ENCODE measurements around the gene NUP160. TPM values are rescaled to one million over a fixed set of nuclear protein-coding genes. Genes with fewer than 3 reads are reported as not detected.
A peak's percentile ranks its signal among the peaks of the same experiment; 100 is the strongest.
"Not testable (repeated sequence)": the region's sequence is repeated elsewhere in the genome, so short reads cannot be mapped to it uniquely, and the experiment has no call there.

NUP160 gene, protein sequence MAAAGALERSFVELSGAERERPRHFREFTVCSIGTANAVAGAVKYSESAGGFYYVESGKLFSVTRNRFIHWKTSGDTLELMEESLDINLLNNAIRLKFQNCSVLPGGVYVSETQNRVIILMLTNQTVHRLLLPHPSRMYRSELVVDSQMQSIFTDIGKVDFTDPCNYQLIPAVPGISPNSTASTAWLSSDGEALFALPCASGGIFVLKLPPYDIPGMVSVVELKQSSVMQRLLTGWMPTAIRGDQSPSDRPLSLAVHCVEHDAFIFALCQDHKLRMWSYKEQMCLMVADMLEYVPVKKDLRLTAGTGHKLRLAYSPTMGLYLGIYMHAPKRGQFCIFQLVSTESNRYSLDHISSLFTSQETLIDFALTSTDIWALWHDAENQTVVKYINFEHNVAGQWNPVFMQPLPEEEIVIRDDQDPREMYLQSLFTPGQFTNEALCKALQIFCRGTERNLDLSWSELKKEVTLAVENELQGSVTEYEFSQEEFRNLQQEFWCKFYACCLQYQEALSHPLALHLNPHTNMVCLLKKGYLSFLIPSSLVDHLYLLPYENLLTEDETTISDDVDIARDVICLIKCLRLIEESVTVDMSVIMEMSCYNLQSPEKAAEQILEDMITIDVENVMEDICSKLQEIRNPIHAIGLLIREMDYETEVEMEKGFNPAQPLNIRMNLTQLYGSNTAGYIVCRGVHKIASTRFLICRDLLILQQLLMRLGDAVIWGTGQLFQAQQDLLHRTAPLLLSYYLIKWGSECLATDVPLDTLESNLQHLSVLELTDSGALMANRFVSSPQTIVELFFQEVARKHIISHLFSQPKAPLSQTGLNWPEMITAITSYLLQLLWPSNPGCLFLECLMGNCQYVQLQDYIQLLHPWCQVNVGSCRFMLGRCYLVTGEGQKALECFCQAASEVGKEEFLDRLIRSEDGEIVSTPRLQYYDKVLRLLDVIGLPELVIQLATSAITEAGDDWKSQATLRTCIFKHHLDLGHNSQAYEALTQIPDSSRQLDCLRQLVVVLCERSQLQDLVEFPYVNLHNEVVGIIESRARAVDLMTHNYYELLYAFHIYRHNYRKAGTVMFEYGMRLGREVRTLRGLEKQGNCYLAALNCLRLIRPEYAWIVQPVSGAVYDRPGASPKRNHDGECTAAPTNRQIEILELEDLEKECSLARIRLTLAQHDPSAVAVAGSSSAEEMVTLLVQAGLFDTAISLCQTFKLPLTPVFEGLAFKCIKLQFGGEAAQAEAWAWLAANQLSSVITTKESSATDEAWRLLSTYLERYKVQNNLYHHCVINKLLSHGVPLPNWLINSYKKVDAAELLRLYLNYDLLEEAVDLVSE (N-terminal part only)
- 33.1 TPM for total RNA-seq

DNA sequence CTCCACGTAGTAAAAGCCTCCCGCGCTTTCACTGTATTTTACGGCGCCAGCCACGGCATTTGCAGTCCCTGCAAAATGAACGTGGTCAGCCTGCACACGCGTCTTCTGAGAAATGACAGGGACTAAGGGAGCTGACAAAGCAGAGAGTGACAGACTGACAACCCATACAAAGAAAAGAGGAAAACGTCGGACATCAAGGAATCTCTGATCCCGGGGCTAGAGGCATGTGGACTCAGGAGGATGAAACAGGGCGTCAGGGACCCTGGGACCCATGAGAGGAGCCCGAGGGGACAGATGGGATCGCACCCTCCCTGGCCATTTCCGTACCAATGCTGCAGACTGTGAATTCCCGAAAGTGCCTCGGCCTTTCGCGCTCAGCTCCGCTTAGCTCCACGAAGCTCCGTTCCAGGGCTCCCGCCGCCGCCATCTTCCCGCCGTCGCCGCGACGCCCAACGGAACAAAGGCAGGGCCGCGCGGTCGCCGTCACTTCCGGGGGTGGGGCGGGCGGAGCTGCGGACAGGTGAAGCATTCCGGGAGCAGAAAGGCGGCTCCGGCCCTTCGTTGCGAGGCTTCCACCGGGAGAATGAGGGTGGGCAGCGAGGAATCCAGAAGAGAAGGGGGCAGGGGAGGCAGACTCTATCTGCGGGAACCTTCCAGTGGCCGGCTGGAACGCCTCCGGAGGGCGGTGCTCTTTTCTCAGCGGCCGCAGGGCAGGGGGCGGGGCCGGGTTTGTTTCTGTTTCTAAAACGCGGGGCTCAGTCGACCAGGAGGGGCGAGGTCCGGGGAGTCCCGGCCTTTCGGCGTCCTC, at the start of gene NUP160:
Gene NUP160 (minus strand): TSS at position 459 of the 808 bp plus-strand sequence. CDS start 32 bp downstream, at position 427.
- peak within 1 kb of the TSS; percentile 89 for H3K4me3 ChIP-seq (ENCODE audit: low read length)
- no peaks in the 10 kb centered on the region for H3K9me3 ChIP-seq (ENCODE audit: low read depth, low read length)
- peaks cover 73% of the 10 kb centered on the region for H3K4me1 ChIP-seq (ENCODE audit: insufficient read depth, low read length)
- no peaks in the 10 kb centered on the region for H3K27me3 ChIP-seq (ENCODE audit: insufficient read depth, low read length)

DNA sequence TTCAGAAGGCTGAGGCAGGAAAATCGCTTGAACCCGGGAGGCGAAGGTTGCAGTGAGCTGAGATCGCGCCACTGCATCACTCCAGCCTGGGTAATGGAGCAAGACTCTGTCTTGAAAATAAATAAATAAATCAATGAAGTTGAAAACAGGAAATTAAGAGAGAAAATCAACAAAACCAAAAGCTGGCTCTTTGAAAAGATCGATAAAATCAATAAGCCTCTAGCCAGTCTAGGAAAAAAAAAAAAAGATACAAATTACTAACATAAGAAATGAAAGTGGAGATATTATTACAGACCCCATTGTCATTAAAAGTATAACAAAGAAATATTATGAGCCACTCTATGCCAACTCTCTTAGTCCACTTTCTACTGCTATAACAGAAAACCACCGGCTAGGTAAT, 48.0 kb upstream of the NUP160 start:
- no peaks in the 10 kb centered on the region for H3K27me3 ChIP-seq (ENCODE audit: insufficient read depth, low read length)
- no peaks in the 10 kb centered on the region for H3K9me3 ChIP-seq (ENCODE audit: low read depth, low read length)
- peaks cover 12% of the 10 kb centered on the region for H3K4me1 ChIP-seq (ENCODE audit: insufficient read depth, low read length)
- no peak overlapping the region for H3K4me3 ChIP-seq (ENCODE audit: low read length)

DNA sequence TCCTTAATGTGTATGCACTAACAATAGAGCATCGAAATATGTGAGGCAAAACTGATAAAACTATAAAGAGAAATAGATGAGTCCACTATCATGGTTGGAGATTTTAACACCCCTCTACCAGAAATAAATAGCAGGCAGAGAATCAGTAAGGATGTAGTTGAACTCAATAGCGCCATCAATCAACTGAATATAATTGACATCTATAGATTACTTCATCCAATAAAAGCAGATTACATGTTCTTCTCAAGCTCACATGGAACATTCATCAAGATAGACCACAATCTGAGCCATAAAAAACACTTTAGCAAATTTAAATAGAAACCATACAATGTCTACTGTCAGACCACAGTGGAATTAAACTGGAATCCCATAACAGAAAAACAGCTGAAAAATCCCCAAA, 46.9 kb upstream of the NUP160 start:
- Histone ChIP-seq H3K4me1 (ENCODE audit: insufficient read depth, low read length) (peaks cover 8% of the 10 kb centered on the region), H3K27me3 (ENCODE audit: insufficient read depth, low read length) (no peaks in the 10 kb centered on the region), H3K9me3 (ENCODE audit: low read depth, low read length) (no peaks in the 10 kb centered on the region), H3K4me3 (ENCODE audit: low read length) (no peak overlapping the region)

DNA sequence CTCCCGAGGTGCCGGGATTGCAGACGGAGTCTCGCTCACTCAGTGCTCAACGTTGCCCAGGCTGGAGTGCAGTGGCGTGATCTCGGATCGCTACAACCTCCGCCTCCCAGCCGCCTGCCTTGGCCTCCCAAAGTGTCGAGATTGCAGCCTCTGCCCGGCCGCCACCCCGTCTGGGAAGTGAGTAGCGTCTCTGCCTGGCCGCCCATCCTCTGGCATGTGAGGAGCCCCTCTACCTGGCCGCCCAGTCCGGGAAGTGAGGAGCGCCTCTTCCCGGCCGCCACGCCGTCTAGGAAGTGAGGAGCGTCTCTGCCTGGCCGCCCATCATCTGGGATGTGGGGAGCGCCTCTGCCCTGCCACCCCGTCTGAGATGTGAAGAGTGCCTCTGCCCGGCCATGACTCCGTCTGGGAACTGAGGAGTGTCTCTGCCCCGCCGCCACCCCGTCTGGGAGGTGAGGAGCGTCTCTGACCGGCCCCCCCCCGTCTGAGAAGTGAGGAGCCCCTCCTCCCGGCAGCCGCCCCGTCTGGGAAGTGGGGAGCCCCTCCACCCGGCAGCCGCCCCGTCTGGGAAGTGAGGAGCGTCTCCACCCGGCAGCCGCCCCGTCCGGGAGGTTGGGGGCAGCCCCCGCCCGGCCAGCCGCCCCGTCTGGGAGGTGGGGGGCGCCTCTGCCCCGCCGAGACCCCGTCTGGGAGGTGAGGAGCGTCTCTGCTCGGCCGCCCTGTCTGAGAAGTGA, 44.6 kb upstream of the NUP160 start:
- H3K4me3 ChIP-seq (ENCODE audit: low read length); H3K4me1 ChIP-seq (ENCODE audit: insufficient read depth, low read length); H3K27me3 ChIP-seq (ENCODE audit: insufficient read depth, low read length): not testable (repeated sequence)

DNA sequence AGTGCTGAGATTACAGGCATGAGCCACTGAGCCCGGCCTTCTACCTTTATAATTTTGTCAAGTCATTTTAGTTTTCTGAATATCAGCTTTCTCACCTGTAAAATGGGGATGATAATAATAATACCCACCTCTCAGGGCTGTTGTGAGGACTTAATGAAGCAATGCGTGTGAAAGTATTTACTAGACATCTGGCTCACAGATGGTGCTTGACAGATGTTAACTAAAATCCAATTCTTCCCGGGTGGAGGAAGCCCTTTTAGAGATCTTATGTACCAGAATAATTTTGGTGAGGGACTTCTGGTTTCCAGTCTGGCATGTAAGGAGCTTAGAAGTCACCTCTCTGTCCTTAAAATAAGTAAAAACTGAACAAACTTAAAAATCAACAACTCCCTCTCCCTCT, 43.7 kb upstream of the NUP160 start:
- no peaks in the 10 kb centered on the region for H3K27me3 ChIP-seq (ENCODE audit: insufficient read depth, low read length)
- H3K9me3 ChIP-seq (ENCODE audit: low read depth, low read length), result no peaks in the 10 kb centered on the region

More for the DNA sequence above, 44.6 kb upstream of the NUP160 start:
- not testable (repeated sequence) for H3K9me3 ChIP-seq (ENCODE audit: low read depth, low read length)

DNA sequence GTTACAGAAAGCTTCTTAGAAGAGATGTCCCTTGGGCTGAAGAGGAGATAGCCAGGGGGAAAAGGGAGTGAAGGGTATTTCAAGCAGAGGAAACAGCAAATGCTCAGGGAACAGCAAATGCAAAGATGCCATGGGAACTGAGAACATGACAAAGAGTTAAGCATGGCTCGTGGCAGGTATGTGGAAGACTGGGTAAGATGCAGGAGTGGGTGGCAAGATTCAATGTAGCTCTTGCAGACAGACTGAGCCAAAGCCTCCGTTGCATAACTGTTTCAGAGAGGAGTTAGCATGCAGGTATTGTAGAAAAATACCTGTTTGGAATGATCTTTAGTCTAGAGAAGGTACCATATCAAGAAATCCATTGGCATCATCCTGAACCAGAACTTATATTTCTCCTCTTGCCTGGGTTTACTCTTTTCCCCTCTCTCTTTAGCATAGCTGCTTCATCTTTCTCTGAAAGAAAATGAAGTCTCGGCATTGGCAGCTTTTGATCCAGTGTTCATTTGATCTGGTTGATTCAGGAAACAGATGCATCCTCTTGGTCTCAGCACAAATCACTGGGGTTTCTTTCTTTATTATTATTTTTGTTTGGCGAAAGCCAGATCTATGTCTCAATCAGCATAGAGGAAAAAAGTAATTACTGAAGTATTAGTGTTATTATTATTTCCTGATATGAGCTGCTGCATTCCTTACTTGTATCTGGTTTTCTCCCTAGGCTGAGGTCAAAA, 41.7 kb upstream of the NUP160 start:
- Histone ChIP-seq H3K27me3 (ENCODE audit: insufficient read depth, low read length) (no peaks in the 10 kb centered on the region), H3K4me3 (ENCODE audit: low read length) (no peak overlapping the region), H3K4me1 (ENCODE audit: insufficient read depth, low read length) (peaks cover 20% of the 10 kb centered on the region), H3K9me3 (ENCODE audit: low read depth, low read length) (no peaks in the 10 kb centered on the region)

More for the DNA sequence above, 43.7 kb upstream of the NUP160 start:
- Histone ChIP-seq H3K4me1 (ENCODE audit: insufficient read depth, low read length) (peaks cover 7% of the 10 kb centered on the region), H3K4me3 (ENCODE audit: low read length) (no peak overlapping the region)

DNA sequence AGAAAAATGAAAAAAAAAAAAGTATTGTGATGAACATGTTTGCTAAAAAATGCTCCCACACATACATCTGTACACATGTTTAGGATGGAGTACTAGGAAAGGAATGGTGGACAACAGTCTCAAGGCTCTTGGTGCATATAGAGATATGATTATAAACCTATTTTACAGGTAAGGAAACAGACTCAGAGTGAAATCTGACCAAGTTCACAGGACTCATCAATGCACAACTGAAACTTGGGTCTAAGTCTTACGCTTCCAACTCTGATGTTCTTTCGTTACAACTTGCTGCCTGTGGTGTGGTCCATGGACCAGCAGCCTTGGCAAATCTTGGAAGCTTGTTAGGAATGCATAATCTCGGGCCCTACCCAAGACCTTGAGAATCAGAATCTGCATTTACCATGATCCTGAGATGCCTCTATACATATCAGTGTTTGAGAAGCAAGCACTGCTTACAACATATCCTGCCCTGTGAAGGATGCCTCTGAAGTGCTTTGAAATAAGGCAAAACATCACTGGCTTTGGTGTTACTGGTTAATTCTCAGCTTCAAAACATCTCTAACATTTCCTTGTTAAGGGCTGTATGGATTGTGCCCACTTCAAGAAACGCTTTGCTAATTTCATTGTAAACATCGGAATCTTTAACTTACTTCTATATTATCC, 39.9 kb upstream of the NUP160 start:
- Histone ChIP-seq H3K4me1 (ENCODE audit: insufficient read depth, low read length) (peaks cover 20% of the 10 kb centered on the region), H3K9me3 (ENCODE audit: low read depth, low read length) (no peaks in the 10 kb centered on the region), H3K4me3 (ENCODE audit: low read length) (no peak overlapping the region), H3K27me3 (ENCODE audit: insufficient read depth, low read length) (no peaks in the 10 kb centered on the region)

DNA sequence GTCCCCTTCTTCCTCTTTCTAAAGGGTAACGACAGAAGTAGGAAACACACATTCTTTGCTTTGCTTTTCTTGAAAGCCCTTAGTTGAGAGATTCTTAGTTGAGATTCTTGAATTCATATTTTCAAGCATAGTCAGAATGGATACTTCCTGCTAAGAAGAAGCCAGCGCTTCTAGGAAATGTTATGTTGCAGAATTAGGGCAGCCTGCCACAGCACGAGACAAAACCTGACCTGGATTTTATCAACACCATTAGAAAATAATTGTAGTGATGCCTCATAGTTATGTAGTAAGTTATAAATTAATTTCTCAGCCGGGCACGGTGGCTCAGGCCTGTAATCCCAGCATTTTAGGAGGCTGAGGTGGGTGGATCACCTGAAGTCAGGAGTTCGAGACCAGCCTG, 37.9 kb upstream of the NUP160 start:
- H3K4me3 ChIP-seq (ENCODE audit: low read length), result no peak overlapping the region
- peaks cover 23% of the 10 kb centered on the region for H3K4me1 ChIP-seq (ENCODE audit: insufficient read depth, low read length)
- H3K9me3 ChIP-seq (ENCODE audit: low read depth, low read length), result no peaks in the 10 kb centered on the region
- H3K27me3 ChIP-seq (ENCODE audit: insufficient read depth, low read length), result no peaks in the 10 kb centered on the region

DNA sequence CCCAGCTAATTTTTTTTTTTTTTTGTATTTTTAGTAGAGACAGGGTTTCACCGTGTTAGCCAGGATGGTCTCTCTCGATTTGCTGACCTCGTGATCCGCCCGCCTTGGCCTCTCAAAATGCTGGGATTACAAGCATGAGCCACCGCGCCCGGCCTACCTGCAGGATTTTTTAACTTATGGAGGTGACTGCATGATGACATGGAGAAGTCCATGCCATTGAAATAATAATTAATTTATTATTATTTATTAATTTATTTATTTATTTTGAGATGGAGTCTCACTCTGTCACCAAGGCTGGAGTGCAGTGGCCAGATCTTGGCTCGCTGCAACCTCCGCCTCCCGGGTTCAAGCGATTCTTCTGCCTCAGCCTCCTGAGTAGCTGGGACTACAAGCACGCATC, 34.3 kb upstream of the NUP160 start:
- peaks cover 35% of the 10 kb centered on the region for H3K4me1 ChIP-seq (ENCODE audit: insufficient read depth, low read length)
- H3K9me3 ChIP-seq (ENCODE audit: low read depth, low read length); H3K4me3 ChIP-seq (ENCODE audit: low read length); H3K27me3 ChIP-seq (ENCODE audit: insufficient read depth, low read length): not testable (repeated sequence)

DNA sequence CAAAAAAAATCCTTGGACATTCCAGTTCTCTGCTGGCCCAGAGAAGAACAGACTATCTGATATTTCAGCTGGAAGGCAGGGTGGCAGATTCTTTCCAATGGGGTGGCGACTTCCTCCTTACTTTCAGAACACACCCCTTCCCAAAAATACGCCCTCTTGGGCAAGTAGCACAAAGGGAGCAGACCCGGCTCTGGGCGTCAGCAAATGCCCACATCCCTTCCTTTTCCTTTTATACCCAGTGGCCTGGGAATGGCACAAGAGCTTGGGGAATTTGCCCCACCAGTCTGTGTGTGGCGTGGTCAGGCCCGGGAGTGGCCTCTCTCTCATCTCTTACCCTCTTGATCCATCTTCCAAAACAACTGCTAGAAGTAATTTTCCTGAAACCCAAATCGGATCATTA, 33.0 kb upstream of the NUP160 start:
- H3K4me3 ChIP-seq (ENCODE audit: low read length), result no peak overlapping the region
- no peaks in the 10 kb centered on the region for H3K27me3 ChIP-seq (ENCODE audit: insufficient read depth, low read length)

DNA sequence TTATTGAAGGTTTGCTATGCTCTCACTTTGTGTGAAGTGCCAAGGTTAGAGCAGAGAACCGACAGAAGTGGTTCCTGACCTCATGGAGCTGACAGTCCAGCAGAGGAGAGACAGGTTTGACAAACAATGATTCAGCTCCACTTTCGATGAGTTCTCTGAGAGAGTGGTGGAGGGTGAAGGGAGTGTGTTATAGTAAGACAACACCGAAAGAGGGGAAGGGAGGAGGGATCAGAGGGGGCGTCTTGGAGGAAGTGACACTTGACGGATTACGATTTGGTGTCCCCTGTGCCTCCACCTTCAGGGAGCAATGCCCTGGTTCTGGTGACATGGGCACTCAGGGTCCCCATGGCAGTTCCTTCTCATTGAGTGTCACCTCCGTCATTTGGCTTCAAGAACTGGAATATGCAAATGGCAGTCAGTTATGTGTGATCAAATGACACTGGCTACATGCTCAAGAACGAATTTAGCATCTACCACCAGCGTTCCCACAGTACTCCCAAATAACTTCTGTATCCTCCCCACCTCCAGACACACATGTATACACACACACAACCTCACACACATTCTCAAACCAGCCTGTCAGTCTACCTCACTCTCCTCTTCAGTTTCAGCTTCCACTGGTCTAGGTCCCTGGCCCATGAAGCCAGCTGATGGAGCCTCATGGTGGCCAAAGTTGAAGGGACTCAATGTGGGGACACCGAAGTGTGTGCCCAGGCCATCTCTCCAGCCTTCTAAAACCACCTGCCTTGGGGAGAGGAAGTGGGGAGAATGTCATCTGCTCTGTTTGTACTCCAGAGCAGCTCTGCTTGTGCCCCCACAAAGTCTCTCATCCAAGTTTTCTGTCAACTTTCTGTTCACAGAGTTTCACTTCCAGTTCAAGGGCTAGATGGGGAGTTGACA, 31.4 kb upstream of the NUP160 start:
- Histone ChIP-seq H3K4me1 (ENCODE audit: insufficient read depth, low read length) (peaks cover 21% of the 10 kb centered on the region), H3K9me3 (ENCODE audit: low read depth, low read length) (no peaks in the 10 kb centered on the region), H3K4me3 (ENCODE audit: low read length) (no peak overlapping the region), H3K27me3 (ENCODE audit: insufficient read depth, low read length) (no peaks in the 10 kb centered on the region)

More for the DNA sequence above, 33.0 kb upstream of the NUP160 start:
- H3K4me1 ChIP-seq (ENCODE audit: insufficient read depth, low read length), result peaks cover 31% of the 10 kb centered on the region
- H3K9me3 ChIP-seq (ENCODE audit: low read depth, low read length), result no peaks in the 10 kb centered on the region

DNA sequence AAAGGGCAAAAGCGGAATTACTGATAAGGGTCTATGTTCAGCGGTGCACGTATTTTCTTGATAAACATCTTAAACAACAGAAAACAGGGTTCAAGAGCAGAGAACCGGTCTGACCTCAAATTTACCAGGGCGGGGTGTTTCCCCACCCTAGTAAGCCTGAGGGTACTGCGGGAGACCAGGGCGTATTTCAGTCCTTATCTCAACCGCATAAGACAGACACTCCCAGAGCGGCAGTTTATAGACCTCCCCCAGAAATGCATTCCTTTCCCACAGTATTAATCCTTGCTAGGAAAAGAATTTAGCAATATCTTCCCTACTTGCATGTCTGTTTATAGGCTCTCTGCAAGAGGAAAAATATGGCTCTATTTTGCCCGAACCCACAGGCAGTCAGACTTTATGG, 27.7 kb upstream of the NUP160 start:
- not testable (repeated sequence) for H3K4me3 ChIP-seq (ENCODE audit: low read length); H3K27me3 ChIP-seq (ENCODE audit: insufficient read depth, low read length); H3K9me3 ChIP-seq (ENCODE audit: low read depth, low read length)
- H3K4me1 ChIP-seq (ENCODE audit: insufficient read depth, low read length), result peaks cover 16% of the 10 kb centered on the region
